Spinal cord (tissue), 10 donors: ENCODE measurements around the gene GOLGA6L26. TPM values are rescaled to one million over a fixed set of nuclear protein-coding genes. Genes with fewer than 3 reads are reported as not detected.
"Not testable (repeated sequence)": the region's sequence is repeated elsewhere in the genome, so short reads cannot be mapped to it uniquely, and the experiment has no call there.

Experiments used
- DNase-seq, 6 donors: peaks; one replicate each; pipeline versions ENCODE4 v3.0.0 to v3.0.0-alpha.2; 2013 to 2015; ENCODE audit warnings: low spot score in 6 of 6, low read depth in 4 of 6
- H3K27ac ChIP-seq: one replicate; pipeline ENCODE4 v1.5.1; 2013; ENCODE audit warnings: low read depth, low read length, control low read depth
- H3K27me3 ChIP-seq: one replicate; pipeline ENCODE4 v1.6.1; 2013; ENCODE audit warnings: low read length; ENCODE audit not compliant: control insufficient read depth, insufficient read depth
- H3K36me3 ChIP-seq: one replicate; pipeline ENCODE4 v1.6.1; 2013; ENCODE audit warnings: low read length; ENCODE audit not compliant: control insufficient read depth, insufficient read depth
- H3K4me1 ChIP-seq: one replicate; pipeline ENCODE4 v1.6.1; 2013; ENCODE audit warnings: low read length; ENCODE audit not compliant: control insufficient read depth, insufficient read depth
- H3K4me3 ChIP-seq: one replicate; pipeline ENCODE4 v1.5.1; 2013; ENCODE audit warnings: low read depth, low read length, control low read depth
- H3K9me3 ChIP-seq: one replicate; pipeline ENCODE4 v1.6.1; 2013; ENCODE audit warnings: low read length; ENCODE audit not compliant: control insufficient read depth, insufficient read depth
- WGBS: methylation state at CpG from one replicate; pipeline ENCODE4 v1.1.5; 2013; ENCODE audit warnings: missing lambda C conversion rate; ENCODE audit not compliant: insufficient coverage; 5-methylcytosine and 5-hydroxymethylcytosine counted together
- long read RNA-seq, 4 donors: transcript quantifications; one replicate each; lab custom pipeline, GENCODE V29; 2026
- polyA plus RNA-seq, 2 donors: library from polyadenylated mRNA; unstranded; fragments of 120-200 nt; gene quantifications; one replicate each; pipeline ENCODE4 v1.2.1, GENCODE V29; 2013; ENCODE audit not compliant: insufficient read length in 2 of 2
- total RNA-seq, 2 donors: library from RNA; depleted of rRNA in 1 of 2; stranded (reverse); fragments of 120-200 nt in 1 of 2; fragments of >200 nt in 1 of 2; gene quantifications; one replicate each; pipeline versions ENCODE4 v1.2.3 to v1.2.4, GENCODE V29; 2013 to 2014
- donor health status: healthy.

Gene GOLGA6L26
- total RNA-seq (not detected), polyA plus RNA-seq (not detected)
- long read RNA-seq, donor 1 = 0 reads
- long read RNA-seq, donor 2 = 0 reads
- long read RNA-seq, donor 3 = 0 reads
- long read RNA-seq, donor 4 = 0 reads

DNA sequence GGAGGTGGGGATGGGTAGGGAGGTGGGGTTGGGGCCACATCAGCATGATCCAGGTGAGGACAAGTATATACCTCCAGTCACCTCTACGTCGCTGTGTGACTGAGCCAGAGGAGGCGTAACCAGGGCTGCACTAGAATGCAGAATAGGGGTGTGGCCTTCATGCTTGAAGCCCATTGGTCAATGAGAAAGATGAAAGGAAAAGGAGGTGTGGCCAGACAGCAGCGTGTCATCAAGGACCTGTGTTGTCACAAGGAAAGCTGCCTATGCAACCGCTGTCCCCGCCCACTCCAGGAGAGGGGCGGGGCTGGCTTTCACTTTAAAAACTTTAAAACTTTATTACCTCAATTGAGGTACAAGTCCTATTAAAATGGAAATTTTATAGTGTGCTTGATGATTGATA is at the start of gene GOLGA6L26:
TSS of gene GOLGA6L26 (minus strand) at position 101 of the 400 bp plus-strand sequence. CDS start at position 40, 61 bp downstream.
- WGBS = no CpG with 5 or more reads among the region's 7 CpGs

GRCh38 chr15:23381192-23381591 is 47.2 kb upstream of the GOLGA6L26 start:
- not testable (repeated sequence) for H3K4me1 ChIP-seq, H3K4me3 ChIP-seq, H3K27me3 ChIP-seq, H3K36me3 ChIP-seq, DNase-seq, H3K27ac ChIP-seq, H3K9me3 ChIP-seq
- WGBS = 64% methylated on average over 7 of the region's 7 CpGs

More for the DNA sequence above, at the start of gene GOLGA6L26:
- not testable (repeated sequence) for H3K4me3 ChIP-seq, H3K27ac ChIP-seq, H3K27me3 ChIP-seq, H3K4me1 ChIP-seq, H3K9me3 ChIP-seq, H3K36me3 ChIP-seq, DNase-seq

DNA sequence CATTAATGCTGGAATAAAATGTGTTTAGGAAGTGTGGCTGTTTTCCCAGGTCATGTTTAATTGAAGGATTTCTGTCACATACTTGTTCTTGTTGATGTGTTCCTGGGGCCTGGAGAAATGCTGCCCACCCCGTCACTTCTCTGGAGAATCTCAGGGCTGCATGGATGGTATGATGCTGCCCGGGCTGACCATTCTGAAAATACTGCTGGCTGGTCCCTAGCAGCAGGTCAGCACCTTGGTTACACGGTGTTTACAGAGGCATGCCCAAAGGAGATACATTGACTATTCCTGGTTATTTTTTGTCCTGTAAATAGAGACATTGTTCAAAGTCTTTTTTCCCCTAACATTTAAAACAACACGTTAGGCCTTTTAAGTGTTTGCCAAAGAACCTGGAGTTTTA is 46.7 kb upstream of the GOLGA6L26 start:
- H3K36me3 ChIP-seq, H3K9me3 ChIP-seq, H3K27me3 ChIP-seq, H3K4me3 ChIP-seq, DNase-seq, H3K27ac ChIP-seq, H3K4me1 ChIP-seq: not testable (repeated sequence)
- 81% methylated on average over 2 of the region's 4 CpGs for WGBS

DNA sequence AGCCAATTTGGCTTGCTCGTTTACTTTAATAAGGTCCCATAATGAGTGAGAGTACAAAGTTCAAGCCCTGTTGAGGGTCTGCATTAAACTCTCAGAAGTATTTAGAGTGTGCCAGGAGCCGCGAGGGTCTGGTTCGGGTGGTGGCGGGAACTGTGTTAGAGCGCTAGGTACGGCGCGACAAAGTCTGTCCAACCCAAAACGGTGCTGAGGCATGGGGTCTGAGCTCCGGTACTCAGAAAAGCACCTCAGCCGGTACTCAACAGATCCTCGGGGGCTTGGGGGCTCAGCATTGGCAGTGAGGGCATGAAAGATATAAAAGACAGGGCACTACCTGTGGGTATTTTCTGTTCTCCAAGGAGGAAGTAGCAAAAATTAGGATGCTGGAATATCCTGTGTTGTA is 45.0 kb upstream of the GOLGA6L26 start:
- not testable (repeated sequence) for H3K9me3 ChIP-seq, DNase-seq, H3K27ac ChIP-seq, H3K4me1 ChIP-seq, H3K4me3 ChIP-seq, H3K36me3 ChIP-seq, H3K27me3 ChIP-seq
- WGBS = 85% methylated on average over 13 of the region's 13 CpGs

DNA sequence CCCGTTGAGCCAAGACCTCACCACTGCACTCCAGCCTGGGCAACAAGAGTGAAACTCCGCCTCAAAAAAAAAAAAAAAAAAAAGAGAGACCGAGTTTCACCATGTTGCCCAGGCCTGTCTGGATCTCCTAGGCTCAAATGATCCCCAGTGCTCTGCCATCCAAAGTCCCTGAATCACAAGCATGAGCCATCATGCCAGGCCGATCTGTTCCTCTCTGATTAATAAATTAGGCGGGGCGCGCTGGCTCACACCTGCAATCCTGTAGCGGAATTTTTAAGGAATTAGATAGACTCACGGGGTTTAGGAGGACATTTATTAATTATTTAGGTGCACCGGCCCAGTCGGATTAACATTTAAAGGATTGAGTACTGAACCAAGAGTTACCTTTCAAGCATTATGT is 40.2 kb upstream of the GOLGA6L26 start:
- not testable (repeated sequence) for H3K36me3 ChIP-seq, H3K4me3 ChIP-seq, H3K27me3 ChIP-seq, H3K4me1 ChIP-seq, H3K27ac ChIP-seq, H3K9me3 ChIP-seq, DNase-seq
- 94% methylated on average over 3 of the region's 11 CpGs for WGBS

DNA sequence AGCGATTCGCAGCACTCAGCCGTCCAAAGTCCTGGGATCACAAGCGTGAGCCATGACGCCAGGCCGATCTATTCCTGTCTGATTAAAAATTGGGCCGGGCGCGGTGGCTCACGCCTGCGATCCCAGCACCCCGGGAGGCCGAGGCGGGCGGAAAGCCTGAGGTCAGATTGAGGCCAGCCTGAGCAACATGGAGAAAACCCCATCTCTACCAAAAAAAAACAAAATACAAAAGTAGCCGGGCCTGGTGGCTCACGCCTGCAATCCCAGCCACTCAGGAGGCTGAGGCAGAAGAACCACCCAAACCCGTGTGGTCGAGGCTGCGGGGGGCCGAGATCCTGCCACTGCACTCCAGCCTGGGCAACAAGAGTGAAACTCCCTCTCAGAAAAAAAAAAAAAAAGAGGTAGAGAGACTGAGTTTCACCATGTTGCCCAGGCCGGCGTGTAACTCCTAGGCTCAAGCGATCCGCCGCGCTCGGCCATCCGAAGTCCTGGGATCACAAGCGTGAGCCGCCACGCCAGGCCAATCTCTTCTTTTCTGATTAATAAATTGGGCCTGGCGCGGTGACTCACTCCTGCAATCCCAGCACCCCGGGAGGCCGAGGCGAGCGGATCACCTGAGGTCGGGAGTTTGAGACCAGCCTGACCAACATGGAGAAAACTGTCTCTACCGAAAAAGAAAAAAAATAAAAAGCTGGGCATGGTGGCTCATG is 39.0 kb upstream of the GOLGA6L26 start:
- WGBS = 96% methylated on average over 38 of the region's 40 CpGs
- not testable (repeated sequence) for H3K27ac ChIP-seq

DNA sequence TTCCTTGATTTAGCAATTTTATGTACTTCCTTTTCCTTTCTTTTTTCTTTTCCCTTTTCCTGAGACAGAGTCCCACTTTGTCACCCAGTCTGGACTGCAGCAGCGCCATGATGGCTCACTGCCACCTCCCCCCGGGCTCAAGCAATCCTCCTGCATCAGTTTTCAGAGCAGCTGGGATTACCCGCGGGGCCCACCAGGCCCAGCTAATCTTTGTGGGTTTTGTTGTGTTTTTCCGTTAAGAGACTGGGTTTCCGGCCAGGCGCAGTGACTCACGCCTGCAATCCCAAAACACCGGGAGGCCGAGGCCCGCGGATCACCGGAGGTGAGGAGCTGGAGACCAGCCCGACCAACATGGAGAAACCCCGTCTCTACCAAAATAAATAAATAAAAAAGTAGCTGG is 38.3 kb upstream of the GOLGA6L26 start:
- no peak for DNase-seq
- 77% methylated on average over 2 of the region's 15 CpGs for WGBS
- no peaks in the 10 kb centered on the region for H3K27me3 ChIP-seq
- H3K4me3 ChIP-seq = no peak overlapping the region
- H3K27ac ChIP-seq = no peak overlapping the region
- H3K36me3 ChIP-seq = no peaks in the 10 kb centered on the region
- no peaks in the 10 kb centered on the region for H3K9me3 ChIP-seq
- no peaks in the 10 kb centered on the region for H3K4me1 ChIP-seq

More for the DNA sequence above, 39.0 kb upstream of the GOLGA6L26 start:
- not testable (repeated sequence) for H3K4me3 ChIP-seq, H3K4me1 ChIP-seq, H3K9me3 ChIP-seq, DNase-seq, H3K36me3 ChIP-seq, H3K27me3 ChIP-seq

DNA sequence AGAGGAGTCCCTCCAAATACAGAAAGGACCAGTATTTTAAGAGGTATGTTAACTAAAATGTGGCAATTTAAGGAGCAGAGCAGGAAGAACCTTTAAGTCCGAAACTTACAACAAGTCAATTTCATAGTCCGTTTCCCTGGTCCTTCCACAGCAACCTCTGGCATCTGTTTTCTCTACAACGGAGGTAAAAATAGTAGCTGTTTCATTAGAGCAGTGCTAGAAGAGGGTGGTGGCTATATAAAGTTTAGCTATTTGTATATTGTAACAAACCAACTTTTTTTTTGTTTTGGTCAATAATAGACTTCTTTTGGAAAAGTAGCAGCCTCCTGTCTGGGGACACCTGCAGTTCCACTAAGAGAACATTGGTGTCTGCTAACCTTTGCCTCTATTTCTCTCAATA is 37.9 kb upstream of the GOLGA6L26 start:
- not testable (repeated sequence) for H3K9me3 ChIP-seq, H3K27ac ChIP-seq, DNase-seq, H3K36me3 ChIP-seq, H3K4me1 ChIP-seq, H3K27me3 ChIP-seq, H3K4me3 ChIP-seq
- WGBS = no CpG with 5 or more reads among the region's 3 CpGs

DNA sequence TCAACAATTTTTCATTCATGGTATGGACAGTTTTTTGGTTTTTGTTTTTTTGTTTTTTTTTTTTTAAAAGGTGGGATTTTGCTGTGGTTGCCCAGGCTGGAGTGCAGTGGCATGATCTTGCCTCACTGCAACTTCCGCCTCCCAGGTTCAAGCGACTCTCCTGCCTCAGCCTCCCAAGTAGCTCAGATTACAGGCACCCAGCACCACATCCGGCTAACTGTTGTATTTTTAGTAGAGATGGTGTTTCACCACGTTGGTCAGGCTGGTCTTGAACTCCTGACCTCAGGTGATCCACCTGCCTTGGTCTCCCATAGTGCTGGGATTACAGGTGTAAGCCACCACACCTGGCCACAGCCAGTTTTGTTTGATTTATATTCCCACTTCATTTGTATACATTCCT is 37.1 kb upstream of the GOLGA6L26 start:
- H3K36me3 ChIP-seq, H3K27ac ChIP-seq, H3K4me1 ChIP-seq, H3K9me3 ChIP-seq, H3K4me3 ChIP-seq, DNase-seq, H3K27me3 ChIP-seq: not testable (repeated sequence)
- WGBS = no CpG with 5 or more reads among the region's 4 CpGs

DNA sequence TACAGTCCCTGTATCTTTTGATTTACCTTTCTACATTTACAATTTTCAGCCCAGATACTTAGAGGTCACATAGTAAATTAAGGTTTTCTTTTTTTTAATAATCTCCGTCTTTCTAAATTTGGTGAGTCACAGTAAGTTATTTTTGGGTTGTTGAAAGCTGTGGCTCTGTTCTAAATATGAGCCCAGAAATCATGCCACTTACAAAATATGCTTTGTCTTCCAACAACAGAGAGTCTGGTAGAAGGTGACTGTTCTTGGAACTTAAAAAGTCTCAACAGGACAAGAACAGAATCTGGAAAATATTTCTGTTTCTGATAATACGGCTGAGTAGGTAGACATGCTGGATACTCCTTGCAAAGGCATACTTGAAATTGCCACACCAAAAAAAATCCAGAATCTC is 36.6 kb upstream of the GOLGA6L26 start:
- Histone ChIP-seq H3K27me3 (no peaks in the 10 kb centered on the region), H3K36me3 (no peaks in the 10 kb centered on the region), H3K27ac (no peak overlapping the region), H3K4me3 (no peak overlapping the region), H3K4me1 (no peaks in the 10 kb centered on the region), H3K9me3 (no peaks in the 10 kb centered on the region)
- WGBS = no CpG with 5 or more reads among the region's 2 CpGs
- no peak for DNase-seq
